ENCODE data around the gene CFAP65. TPM values are rescaled to one million over a fixed set of nuclear protein-coding genes. Genes with fewer than 3 reads are reported as not detected.
A peak's percentile ranks its signal among the peaks of the same experiment; 100 is the strongest.

The CFAP65 gene
- total and polyA plus RNA-seq, 2 of the 13 experiments (the other 11 are each of a cell fraction or from before 2014, with no cell fraction given): 0.05 TPM; not detected in 1

DNA sequence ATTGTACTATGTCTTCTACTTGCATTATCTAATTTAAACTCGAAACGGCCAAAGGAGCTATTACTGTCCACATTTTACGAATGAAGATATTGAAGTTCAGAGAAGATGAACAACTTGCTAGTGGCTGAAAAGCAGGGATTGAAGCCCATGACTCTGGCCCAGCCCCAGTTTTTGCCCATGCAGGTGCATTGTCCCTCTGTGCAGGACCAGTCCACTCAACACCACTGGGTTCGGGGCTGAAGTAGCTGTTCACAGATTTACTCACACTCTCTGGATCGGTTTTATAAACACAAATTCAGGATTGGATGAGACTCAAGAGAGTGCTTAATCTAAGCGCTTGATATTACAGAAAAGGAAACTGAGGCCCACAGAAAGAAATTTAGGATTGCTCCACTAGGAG is 20.8 kb upstream of the CFAP65 start (continued):
- TF ChIP-seq, protein P1, sequence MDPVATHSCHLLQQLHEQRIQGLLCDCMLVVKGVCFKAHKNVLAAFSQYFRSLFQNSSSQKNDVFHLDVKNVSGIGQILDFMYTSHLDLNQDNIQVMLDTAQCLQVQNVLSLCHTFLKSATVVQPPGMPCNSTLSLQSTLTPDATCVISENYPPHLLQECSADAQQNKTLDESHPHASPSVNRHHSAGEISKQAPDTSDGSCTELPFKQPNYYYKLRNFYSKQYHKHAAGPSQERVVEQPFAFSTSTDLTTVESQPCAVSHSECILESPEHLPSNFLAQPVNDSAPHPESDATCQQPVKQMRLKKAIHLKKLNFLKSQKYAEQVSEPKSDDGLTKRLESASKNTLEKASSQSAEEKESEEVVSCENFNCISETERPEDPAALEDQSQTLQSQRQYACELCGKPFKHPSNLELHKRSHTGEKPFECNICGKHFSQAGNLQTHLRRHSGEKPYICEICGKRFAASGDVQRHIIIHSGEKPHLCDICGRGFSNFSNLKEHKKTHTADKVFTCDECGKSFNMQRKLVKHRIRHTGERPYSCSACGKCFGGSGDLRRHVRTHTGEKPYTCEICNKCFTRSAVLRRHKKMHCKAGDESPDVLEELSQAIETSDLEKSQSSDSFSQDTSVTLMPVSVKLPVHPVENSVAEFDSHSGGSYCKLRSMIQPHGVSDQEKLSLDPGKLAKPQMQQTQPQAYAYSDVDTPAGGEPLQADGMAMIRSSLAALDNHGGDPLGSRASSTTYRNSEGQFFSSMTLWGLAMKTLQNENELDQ (CRISPR knock-in tag; IDR thresholded peaks at IDR 0.05; ENCODE audit: borderline replicate concordance): no peak
- no peak for TF ChIP-seq MXD4 (CRISPR knock-in tag; IDR thresholded peaks at IDR 0.05)
- TF ChIP-seq SMAD1 (CRISPR knock-in tag; IDR thresholded peaks at IDR 0.05; ENCODE audit: borderline replicate concordance, low read depth): no peak
- TF ChIP-seq ZSCAN25 (CRISPR knock-in tag; IDR thresholded peaks at IDR 0.05): no peak

DNA sequence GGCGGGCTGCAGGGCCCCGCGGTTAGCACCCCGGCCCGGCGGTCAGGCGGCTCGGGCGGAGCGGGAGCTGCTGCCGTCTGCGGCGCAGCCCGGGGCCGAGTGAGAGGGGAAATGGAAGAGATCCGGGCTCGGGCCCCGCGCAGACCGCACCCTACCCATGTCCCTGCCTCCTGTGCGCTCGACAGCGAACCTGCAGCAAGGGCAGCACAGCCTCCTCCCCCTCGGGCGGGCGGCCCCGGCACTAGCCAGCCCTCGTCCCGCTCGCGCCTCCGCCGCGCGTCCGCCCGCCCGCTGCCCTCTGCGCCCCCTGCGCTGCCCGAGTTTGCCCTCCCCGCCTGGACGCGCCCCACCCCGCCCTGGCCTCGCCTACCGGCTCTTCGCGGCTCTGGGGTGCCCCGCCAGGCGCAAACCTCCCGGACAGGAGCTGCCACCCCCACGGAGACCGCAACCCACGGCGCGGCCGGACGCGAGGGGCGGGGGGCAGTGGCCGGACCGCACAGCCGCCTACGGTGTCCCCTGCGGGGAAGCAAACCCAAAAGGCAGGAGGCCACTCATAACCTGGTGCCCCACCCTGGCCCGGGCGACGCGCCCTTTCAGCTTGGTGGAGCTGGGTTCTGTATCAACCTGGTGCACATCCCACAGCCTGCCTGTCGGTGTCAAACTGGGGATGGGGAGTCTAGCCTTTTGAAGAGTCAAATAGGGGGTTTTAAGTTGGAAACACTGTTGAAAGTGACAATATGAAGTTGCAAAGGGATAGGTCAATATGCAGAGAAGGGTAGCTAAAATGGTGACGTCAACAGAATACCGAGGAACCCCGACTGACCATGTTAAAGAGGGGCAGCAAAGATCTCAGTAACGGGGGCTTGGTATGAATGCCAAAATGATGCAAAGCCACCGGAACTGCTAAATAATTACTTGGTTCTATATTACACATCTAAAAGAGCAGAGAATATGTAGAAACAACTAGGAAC is 19.8 kb upstream of the CFAP65 start, which contains the start of gene IHH:
IHH (minus strand) TSS at position 101 of the 971 bp plus-strand sequence. CDS start 454 bp downstream, outside the sequence.
- peaks cover 14 to 68% of the 10 kb centered on the region in 2 experiments; a peak in 4 of 5 replicates for H3K27me3 ChIP-seq (ENCODE audit: control insufficient read depth in 1 of 2, insufficient read depth in 2 of 2, low read length in 2 of 2)
- intact Hi-C loops (cut with micrococcal nuclease; ENCODE audit: unreplicated experiment) (no loop called here), in situ Hi-C loops (cut with HindIII; ENCODE audit: extremely low pct_ligation_motif_present, low pct_unique_long_range_greater_than_20kb) (no loop called here)
- no peak within 1 kb of the TSS for H3K27ac ChIP-seq (ENCODE audit: extremely low read length, insufficient read depth, low read length)
- no peak within 1 kb of the TSS for H2AFZ ChIP-seq (ENCODE audit: low read length)
- no peak within 1 kb of the TSS for H3K9ac ChIP-seq (ENCODE audit: insufficient read depth, low read depth, low read length)
- H3K9me3 ChIP-seq (ENCODE audit: low read length): no peaks in the 10 kb centered on the region
- 5% methylated on average over 38 of the region's 76 CpGs for WGBS (ENCODE audit: low lambda C conversion rate)
- peak within 1 kb of the TSS; percentile 46 to 70 (median 50) for H3K4me3 ChIP-seq (replicated peaks in 1 of 3; ENCODE audit: insufficient read depth in 1 of 3, low read depth in 2 of 3, low read length in 3 of 3)
- BruUV-seq (replicated peaks): no TSS peak
- ChIA-PET CTCF (ENCODE audit: low intra/inter-chr PET ratio, low total read pairs) (interaction anchor here (2.3 kb wide), 1 partner anchor 13 kb away, joined by 6 read pairs; no protein-coding TSS in a partner anchor), POLR2A (interaction anchor here (3.0 to 4.5 kb wide), 2 partner anchors 10 to 56 kb away, joined by 22 to 38 read pairs; no protein-coding TSS in a partner anchor)
- DNase-seq (ENCODE audit: low spot score) (no peak), FAIRE-seq (no peak), ATAC-seq (no peak)
- H3K4me1 ChIP-seq (ENCODE audit: insufficient read depth, low read length): peaks cover 29% of the 10 kb centered on the region
- H4K20me1 ChIP-seq (ENCODE audit: insufficient read depth, low read length): peaks cover 10% of the 10 kb centered on the region; the same call in 1 of the 2 replicates
- H3K36me3 ChIP-seq (replicated peaks in 1 of 2; ENCODE audit: control insufficient read depth in 1 of 2, insufficient read depth in 2 of 2, low read length in 2 of 2): no peaks in the 10 kb centered on the region
- peak within 1 kb of the TSS; percentile 93 for H3K4me2 ChIP-seq (ENCODE audit: low read depth, low read length)
- no peaks in the 10 kb centered on the region for H3K79me2 ChIP-seq (ENCODE audit: insufficient read depth, low read length)
- TF ChIP-seq ZNF619 (CRISPR knock-in tag; IDR thresholded peaks at IDR 0.05) (no peak), RBAK (CRISPR knock-in tag; IDR thresholded peaks at IDR 0.05) (no peak), SOX13 (IDR thresholded peaks at IDR 0.05) (no peak), SOX13 (CRISPR knock-in tag; conservative IDR thresholded peaks at IDR 0.05 in 1 of 2, IDR thresholded peaks at IDR 0.05 in 1 of 2) (peak in 1 of 2 experiments; percentile 42; a peak in 1 of 4 replicates), ZNF367 (CRISPR knock-in tag; IDR thresholded peaks at IDR 0.05; ENCODE audit: borderline replicate concordance) (no peak), RBM22 (optimal IDR thresholded peaks at IDR 0.05; ENCODE audit: low read length) (no peak), ZNF253 (CRISPR knock-in tag; IDR thresholded peaks at IDR 0.05; ENCODE audit: borderline replicate concordance) (peak; percentile 27; the same call in 1 of the 2 replicates)
- TF ChIP-seq, protein P2, sequence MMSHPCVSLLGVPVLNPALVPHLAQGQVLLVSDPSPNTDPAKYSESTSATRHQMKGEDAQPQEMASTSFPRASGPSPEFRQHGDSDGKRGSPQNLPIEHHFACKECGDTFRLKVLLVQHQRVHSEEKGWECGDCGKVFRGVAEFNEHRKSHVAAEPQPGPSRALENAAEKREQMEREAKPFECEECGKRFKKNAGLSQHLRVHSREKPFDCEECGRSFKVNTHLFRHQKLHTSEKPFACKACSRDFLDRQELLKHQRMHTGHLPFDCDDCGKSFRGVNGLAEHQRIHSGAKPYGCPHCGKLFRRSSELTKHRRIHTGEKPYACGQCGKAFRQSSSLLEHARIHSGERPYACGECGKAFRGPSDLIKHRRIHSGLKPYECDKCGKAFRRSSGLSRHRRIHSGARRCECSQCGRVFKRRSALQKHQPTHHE (CRISPR knock-in tag; IDR thresholded peaks at IDR 0.05; ENCODE audit: borderline replicate concordance): no peak
- TF ChIP-seq, protein P3, sequence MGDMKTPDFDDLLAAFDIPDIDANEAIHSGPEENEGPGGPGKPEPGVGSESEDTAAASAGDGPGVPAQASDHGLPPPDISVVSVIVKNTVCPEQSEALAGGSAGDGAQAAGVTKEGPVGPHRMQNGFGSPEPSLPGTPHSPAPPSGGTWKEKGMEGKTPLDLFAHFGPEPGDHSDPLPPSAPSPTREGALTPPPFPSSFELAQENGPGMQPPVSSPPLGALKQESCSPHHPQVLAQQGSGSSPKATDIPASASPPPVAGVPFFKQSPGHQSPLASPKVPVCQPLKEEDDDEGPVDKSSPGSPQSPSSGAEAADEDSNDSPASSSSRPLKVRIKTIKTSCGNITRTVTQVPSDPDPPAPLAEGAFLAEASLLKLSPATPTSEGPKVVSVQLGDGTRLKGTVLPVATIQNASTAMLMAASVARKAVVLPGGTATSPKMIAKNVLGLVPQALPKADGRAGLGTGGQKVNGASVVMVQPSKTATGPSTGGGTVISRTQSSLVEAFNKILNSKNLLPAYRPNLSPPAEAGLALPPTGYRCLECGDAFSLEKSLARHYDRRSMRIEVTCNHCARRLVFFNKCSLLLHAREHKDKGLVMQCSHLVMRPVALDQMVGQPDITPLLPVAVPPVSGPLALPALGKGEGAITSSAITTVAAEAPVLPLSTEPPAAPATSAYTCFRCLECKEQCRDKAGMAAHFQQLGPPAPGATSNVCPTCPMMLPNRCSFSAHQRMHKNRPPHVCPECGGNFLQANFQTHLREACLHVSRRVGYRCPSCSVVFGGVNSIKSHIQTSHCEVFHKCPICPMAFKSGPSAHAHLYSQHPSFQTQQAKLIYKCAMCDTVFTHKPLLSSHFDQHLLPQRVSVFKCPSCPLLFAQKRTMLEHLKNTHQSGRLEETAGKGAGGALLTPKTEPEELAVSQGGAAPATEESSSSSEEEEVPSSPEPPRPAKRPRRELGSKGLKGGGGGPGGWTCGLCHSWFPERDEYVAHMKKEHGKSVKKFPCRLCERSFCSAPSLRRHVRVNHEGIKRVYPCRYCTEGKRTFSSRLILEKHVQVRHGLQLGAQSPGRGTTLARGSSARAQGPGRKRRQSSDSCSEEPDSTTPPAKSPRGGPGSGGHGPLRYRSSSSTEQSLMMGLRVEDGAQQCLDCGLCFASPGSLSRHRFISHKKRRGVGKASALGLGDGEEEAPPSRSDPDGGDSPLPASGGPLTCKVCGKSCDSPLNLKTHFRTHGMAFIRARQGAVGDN (CRISPR knock-in tag; IDR thresholded peaks at IDR 0.05): peak; percentile 25; the same call in 1 of the 2 replicates

All from HepG2 (cell line).